Tibial artery (tissue), 4 donors: Measurements from ENCODE around the gene NCAPG2.

Experiments
- DNase-seq, 2 donors: peaks; one replicate each; pipeline ENCODE4 v3.0.0-alpha.2; 2019
- H3K27ac ChIP-seq, 2 donors: fragments of 200-600 bp; sonication (generic) in 1 of 2; 1 replicate in 1 of 2; 2 replicates in 1 of 2; pipeline ENCODE4 v1.5.1; 2018 to 2019; ENCODE audit warnings: mild to moderate bottlenecking in 1 of 2
- H3K27me3 ChIP-seq, 2 donors: fragments of 200-600 bp; sonication (generic) in 1 of 2; one replicate each; pipeline versions ENCODE4 v1.5.1 to v1.6.0; 2016 to 2019
- H3K36me3 ChIP-seq, 3 donors: fragments of 200-600 bp; sonication (generic) in 2 of 3; one replicate each; pipeline ENCODE4 v1.5.1; 2016 to 2019; ENCODE audit warnings: mild to moderate bottlenecking in 2 of 3
- H3K4me1 ChIP-seq, 4 donors: fragments of 200-600 bp; sonication (generic) in 2 of 4; 1 replicate in 3 of 4; 2 replicates in 1 of 4; pipeline ENCODE4 v1.5.1; 2016 to 2019
- H3K4me3 ChIP-seq, 2 donors: fragments of 200-600 bp; sonication (generic) in 1 of 2; 1 replicate in 1 of 2; 2 replicates in 1 of 2; pipeline ENCODE4 v1.5.1; 2018 to 2019; ENCODE audit warnings: mild to moderate bottlenecking in 2 of 2
- H3K9me3 ChIP-seq, 3 donors: fragments of 200-600 bp; sonication (generic) in 1 of 3; one replicate each; pipeline ENCODE4 v1.5.1; 2016 to 2019
- intact Hi-C: fragments of 100-400 bp; cut with DNase I; formaldehyde crosslinking; loops from one replicate; pipeline ENCODE4 v1.15.0; 2023; ENCODE audit warnings: low total_unique reads
- TF ChIP-seq, protein P1 (sequence below), 2 experiments: fragments of 200-600 bp in 1 of 2; fragments of 450-650 bp in 1 of 2; IDR thresholded peaks; one replicate each; pipeline ENCODE4 v1.5.1; 2017 to 2019; ENCODE audit warnings: antibody characterized with exemption in 2 of 2, mild to moderate bottlenecking in 1 of 2, moderate library complexity in 1 of 2

NCAPG2 gene

DNA sequence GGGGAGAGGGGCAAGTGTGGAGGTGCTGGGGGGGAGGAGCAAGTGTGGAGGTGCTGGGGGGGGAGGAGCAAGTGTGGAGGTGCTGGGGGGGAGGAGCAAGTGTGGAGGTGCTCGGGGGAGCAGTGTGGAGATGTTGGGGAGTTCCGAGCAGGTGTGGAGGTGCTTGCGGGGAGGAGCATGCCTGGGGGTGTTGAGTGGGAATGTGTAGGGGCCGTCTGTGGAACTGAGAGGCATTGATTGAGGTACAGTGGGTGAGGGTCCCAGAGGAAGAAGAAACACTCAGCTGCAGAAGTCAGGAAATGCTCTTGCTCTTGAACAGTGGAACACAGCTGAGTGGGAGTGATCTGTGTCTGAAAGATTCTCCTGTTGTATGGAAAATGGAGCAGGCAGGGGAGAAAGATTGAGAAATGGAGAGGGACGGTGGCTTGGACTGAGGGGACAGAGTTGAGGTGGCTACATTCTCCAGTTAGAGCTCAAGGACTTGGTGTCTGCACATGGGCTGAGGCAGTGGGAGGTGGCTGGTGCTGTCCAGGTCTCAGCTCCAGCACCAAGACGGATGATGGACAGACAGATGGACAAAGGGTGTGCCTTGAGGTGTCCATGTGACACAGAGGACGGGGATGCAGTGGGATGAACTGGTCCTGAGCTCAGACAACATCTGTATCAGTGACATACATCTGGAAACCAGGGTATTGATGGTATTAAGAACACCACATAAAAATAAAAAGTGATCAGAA is 25.2 kb upstream of the NCAPG2 start:
- intact Hi-C loops: no loop called here
- H3K9me3 ChIP-seq: no peaks in the 10 kb centered on the region
- peaks cover 30 to 50% (median 46%) of the 10 kb centered on the region in 3 donors for H3K36me3 ChIP-seq
- DNase-seq: no peak
- TF ChIP-seq, protein P1, sequence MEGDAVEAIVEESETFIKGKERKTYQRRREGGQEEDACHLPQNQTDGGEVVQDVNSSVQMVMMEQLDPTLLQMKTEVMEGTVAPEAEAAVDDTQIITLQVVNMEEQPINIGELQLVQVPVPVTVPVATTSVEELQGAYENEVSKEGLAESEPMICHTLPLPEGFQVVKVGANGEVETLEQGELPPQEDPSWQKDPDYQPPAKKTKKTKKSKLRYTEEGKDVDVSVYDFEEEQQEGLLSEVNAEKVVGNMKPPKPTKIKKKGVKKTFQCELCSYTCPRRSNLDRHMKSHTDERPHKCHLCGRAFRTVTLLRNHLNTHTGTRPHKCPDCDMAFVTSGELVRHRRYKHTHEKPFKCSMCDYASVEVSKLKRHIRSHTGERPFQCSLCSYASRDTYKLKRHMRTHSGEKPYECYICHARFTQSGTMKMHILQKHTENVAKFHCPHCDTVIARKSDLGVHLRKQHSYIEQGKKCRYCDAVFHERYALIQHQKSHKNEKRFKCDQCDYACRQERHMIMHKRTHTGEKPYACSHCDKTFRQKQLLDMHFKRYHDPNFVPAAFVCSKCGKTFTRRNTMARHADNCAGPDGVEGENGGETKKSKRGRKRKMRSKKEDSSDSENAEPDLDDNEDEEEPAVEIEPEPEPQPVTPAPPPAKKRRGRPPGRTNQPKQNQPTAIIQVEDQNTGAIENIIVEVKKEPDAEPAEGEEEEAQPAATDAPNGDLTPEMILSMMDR (IDR thresholded peaks at IDR 0.05): no peak
- no peak overlapping the region for H3K4me3 ChIP-seq
- H3K27ac ChIP-seq: no peak overlapping the region
- H3K4me1 ChIP-seq: no peaks in the 10 kb centered on the region
- H3K27me3 ChIP-seq: no peaks in the 10 kb centered on the region

DNA sequence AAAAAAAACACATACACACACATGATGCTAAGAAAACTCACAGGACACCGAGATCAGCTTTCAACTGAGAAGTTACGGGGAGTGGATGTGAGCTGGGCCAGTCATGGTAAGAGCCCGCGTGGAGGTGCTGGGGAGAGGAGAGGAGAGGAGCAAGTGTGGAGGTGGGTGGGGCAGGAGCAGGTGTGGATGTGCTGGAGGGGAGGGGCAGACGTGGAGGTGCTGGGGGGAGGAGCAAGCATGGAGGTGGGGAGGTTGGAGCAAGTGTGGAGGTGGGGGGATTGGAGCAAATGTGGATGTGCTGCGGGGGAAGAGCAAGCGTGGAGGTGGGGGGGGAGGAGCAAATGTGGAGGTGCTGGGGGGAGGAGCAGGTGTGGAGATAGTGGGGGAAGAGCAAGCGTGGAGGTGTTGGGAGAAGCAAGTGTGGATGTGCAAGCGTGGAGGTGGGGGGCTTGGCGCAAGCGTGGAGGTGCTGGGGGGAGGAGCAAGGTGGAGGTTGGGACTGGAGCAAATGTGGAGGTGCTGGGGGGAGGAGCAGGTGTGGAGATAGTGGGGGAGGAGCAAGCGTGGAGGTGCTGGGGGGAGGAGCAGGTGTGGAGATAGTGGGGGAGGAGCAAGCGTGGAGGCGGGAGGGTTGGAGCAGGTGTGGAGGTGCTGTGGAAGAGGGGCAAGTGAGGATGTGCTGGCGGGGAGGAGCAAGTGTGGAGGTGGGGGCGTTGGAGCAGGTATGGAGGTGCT is 24.5 kb upstream of the NCAPG2 start:
- no peak overlapping the region for H3K27ac ChIP-seq
- H3K4me1 ChIP-seq: no peaks in the 10 kb centered on the region
- no peak overlapping the region for H3K4me3 ChIP-seq
- no peaks in the 10 kb centered on the region for H3K27me3 ChIP-seq
- H3K36me3 ChIP-seq: peaks cover 23 to 43% (median 39%) of the 10 kb centered on the region in 3 donors
- no peaks in the 10 kb centered on the region for H3K9me3 ChIP-seq
- TF ChIP-seq, protein P1 (IDR thresholded peaks at IDR 0.05): no peak
- intact Hi-C loops: no loop called here
- no peak for DNase-seq

DNA sequence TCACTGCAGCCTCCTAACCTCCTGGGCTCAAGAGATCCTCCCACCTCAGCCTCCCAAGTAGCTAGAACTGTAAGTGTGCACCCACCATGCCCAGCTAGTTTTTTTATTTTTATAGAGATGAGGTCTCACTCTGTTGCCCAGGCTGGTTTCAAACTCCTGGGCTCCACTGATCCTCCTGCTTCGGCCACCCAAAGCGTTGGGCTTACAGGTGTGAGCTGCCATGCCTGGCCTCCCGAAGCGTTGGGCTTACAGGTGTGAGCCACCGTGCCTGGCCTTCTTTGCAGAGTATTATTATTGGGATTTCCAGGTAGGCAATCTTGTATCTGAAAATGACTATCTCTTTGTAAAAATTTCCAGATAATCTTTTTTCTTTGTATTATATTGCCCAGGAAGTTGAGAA is 23.1 kb upstream of the NCAPG2 start:
- TF ChIP-seq, protein P1 (IDR thresholded peaks at IDR 0.05): no peak
- no peaks in the 10 kb centered on the region for H3K4me1 ChIP-seq
- H3K36me3 ChIP-seq: peaks cover 9 to 31% (median 25%) of the 10 kb centered on the region in 3 donors
- no peak overlapping the region for H3K4me3 ChIP-seq
- no peaks in the 10 kb centered on the region for H3K27me3 ChIP-seq
- H3K27ac ChIP-seq: no peak overlapping the region
- no peaks in the 10 kb centered on the region for H3K9me3 ChIP-seq
- no peak for DNase-seq
- intact Hi-C loops: no loop called here

DNA sequence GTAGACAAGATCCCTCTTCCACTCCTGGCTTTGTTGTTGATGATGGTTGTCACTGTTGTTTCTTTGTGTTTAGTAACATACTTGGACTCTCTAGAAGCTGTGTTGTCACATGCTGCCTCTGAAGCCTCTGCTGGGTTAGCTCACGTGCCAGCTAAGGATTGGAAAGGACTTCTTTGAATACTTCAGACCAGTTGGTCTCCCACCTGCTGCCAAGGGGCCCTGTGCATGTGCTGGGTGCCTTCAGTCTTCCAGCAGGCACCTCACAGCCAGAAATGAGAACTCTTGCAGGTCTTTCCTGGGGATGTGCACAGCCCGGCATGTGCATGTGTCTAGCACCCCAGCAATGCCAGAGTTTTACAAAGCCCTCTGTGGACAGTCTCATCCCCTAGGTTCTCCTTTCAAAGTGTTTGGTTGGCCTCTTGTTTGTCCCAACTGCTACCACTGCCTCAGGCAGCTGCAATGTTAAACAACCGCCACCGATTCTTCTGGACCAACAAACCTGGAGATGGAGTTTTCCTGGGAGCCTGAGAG is 21.7 kb upstream of the NCAPG2 start:
- Histone ChIP-seq H3K4me1 (no peaks in the 10 kb centered on the region), H3K4me3 (no peak overlapping the region), H3K27me3 (no peaks in the 10 kb centered on the region), H3K27ac (no peak overlapping the region), H3K36me3 (peaks cover 6 to 19% (median 14%) of the 10 kb centered on the region in 3 donors), H3K9me3 (no peaks in the 10 kb centered on the region)
- intact Hi-C loops: no loop called here
- no peak for DNase-seq
- TF ChIP-seq, protein P1 (IDR thresholded peaks at IDR 0.05): no peak

DNA sequence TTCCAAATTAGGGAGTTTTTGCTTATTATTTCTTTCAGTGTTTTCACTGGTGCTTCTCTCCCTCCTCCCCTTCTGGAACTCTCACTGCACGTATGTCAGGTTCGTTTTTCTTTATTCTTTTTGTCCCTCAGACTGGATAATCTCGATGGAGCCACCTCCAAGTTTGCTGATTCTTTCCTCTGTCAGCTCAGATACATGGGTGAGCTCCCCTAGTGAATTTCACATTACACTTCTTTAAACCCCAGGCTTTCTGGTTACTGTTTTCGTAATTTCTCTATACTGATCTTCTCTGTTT is 20.8 kb upstream of the NCAPG2 start:
- intact Hi-C loops: no loop called here
- no peak for DNase-seq

More for the DNA sequence above, 20.8 kb upstream of the NCAPG2 start:
- TF ChIP-seq, protein P1 (IDR thresholded peaks at IDR 0.05): no peak
- H3K27ac ChIP-seq: no peak overlapping the region
- no peak overlapping the region for H3K4me3 ChIP-seq
- H3K4me1 ChIP-seq: no peaks in the 10 kb centered on the region
- H3K36me3 ChIP-seq: peaks cover 0 to 11% (median 10%) of the 10 kb centered on the region in 3 donors
- H3K27me3 ChIP-seq: no peaks in the 10 kb centered on the region
- no peaks in the 10 kb centered on the region for H3K9me3 ChIP-seq
